Ovary (tissue), 1 donor: Measurements from ENCODE around the gene LUZP2.

Source experiments
- EP300 ChIP-seq: sonication (generic); formaldehyde crosslinking; IDR thresholded peaks from one replicate; pipeline ENCODE4 v1.6.1; 2017; ENCODE audit warnings: antibody characterized with exemption
- POLR2A ChIP-seq: fragments of 450-650 bp; IDR thresholded peaks from one replicate; pipeline ENCODE4 v1.6.1; 2017; ENCODE audit warnings: antibody characterized with exemption, mild to moderate bottlenecking, moderate library complexity

DNA sequence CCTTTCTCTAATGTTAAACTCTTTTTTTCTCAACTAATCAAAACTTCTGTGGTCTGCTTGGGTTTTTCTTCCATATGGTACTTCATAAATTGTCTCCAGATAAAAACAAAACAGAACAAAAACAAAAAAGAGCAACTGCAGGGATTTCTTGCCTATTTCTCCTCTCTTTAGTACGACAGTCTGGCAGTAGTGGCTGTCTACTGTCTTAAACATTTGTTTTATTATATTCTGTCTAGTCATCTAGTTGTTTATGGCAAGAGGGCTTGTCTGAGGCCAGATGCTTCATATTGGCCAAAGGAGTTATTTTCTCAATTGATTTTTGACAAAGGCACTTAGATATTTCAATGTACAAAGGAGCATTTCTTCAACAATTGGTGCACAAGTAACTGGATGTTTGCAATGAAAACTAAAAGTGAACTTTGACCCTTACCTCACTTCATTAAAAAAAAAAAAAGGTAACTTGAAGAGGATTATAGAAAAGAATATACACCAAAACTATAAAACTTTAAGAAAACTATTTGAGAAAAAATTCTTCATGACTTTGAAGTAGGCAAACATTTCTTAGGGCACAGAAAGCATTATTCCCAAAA is 404.2 kb downstream of the LUZP2 start:
- no peak for TF ChIP-seq EP300
- no peak for TF ChIP-seq POLR2A
